Neural crest cell (in vitro differentiated cells): ENCODE results near the gene DGKG. TPM values are rescaled to one million over a fixed set of nuclear protein-coding genes. Genes with fewer than 3 reads are reported as not detected.

ENCODE experiments used
- DNase-seq: peaks from one replicate; pipeline ENCODE4 v3.0.0; 2021; ENCODE audit warnings: low read depth, mixed read lengths, low spot score
- H3K27ac Mint-ChIP-seq: one replicate; pipeline ENCODE4 v1.8.0; 2021; ENCODE audit warnings: mild to moderate bottlenecking, mixed read lengths; ENCODE audit not compliant: unreplicated experiment
- H3K27me3 Mint-ChIP-seq: 2 replicates; pipeline ENCODE4 v1.8.0; 2021; ENCODE audit warnings: low read depth, mild to moderate bottlenecking, mixed read lengths
- H3K36me3 Mint-ChIP-seq: 2 replicates; pipeline ENCODE4 v1.8.0; 2021; ENCODE audit warnings: low read depth, mild to moderate bottlenecking, mixed read lengths
- H3K4me1 Mint-ChIP-seq: 2 replicates; pipeline ENCODE4 v1.8.0; 2021; ENCODE audit warnings: mixed read lengths
- H3K4me3 Mint-ChIP-seq: one replicate; pipeline ENCODE4 v1.8.0; 2021; ENCODE audit warnings: mild to moderate bottlenecking, mixed read lengths
- H3K9me3 Mint-ChIP-seq: 2 replicates; pipeline ENCODE4 v1.8.0; 2021; ENCODE audit warnings: mixed read lengths
- CTCF ChIP-seq: fragments of 200-600 bp; sonication (generic); conservative IDR thresholded peaks from 2 replicates; pipeline ENCODE4 v1.5.0; 2021; ENCODE audit warnings: antibody characterized with exemption, mild to moderate bottlenecking
- total RNA-seq: library from RNA; stranded (reverse); gene quantifications from 2 replicates; pipeline ENCODE4 v1.2.1, GENCODE V29; 2021

The DGKG gene
- total RNA-seq, 1 donor from 2014 or later: not detected

DNA sequence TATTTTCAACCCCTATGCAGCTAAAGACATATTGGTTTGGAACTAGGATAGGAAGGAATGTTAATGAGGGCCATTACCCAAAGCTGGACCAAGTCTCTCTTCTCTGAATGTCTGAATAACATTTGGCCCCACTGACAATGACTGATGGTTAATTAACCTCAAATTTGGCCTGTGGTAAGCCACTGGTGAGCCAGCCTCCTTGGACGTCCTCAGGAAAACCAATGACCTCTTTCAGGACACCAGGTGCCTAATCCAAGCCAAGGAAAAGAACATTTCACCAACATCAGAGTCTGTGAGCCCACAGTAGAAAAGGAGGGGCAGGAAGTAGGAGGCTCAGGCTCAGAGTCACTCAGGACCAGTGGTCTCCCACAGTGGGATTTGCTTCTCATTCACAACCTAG lies 196.7 kb downstream of the DGKG start:
- H3K36me3 Mint-ChIP-seq: no peaks in the 10 kb centered on the region
- DNase-seq: no peak
- no peak overlapping the region for H3K4me3 Mint-ChIP-seq
- no peak for TF ChIP-seq CTCF
- H3K4me1 Mint-ChIP-seq: no peaks in the 10 kb centered on the region
- no peak overlapping the region for H3K27ac Mint-ChIP-seq
- peaks cover 13% of the 10 kb centered on the region for H3K27me3 Mint-ChIP-seq
- H3K9me3 Mint-ChIP-seq: no peaks in the 10 kb centered on the region

DNA sequence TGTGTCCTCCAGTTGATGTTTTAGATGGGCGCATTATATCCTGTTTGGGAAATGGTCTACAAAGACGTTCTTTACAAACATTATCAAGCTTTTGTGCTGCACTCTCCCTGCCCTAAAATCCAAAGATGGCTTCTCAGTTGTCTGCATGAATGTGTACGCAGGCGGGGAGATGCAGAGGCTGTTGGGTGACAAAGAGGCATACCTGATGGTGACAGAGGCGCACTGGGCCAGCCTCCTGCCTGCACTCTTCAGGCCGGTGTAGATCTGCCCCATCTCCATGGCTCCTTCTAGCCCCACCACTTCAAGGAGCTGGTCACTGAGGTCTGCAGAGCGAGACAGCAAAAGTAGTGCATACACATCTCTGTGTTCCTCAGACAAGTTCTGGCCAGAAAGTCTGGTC lies 197.3 kb downstream of the DGKG start:
- Mint-ChIP-seq H3K36me3 (no peaks in the 10 kb centered on the region), H3K27me3 (peaks cover 13% of the 10 kb centered on the region), H3K4me1 (no peaks in the 10 kb centered on the region), H3K27ac (no peak overlapping the region), H3K4me3 (no peak overlapping the region), H3K9me3 (no peaks in the 10 kb centered on the region)
- no peak for DNase-seq
- no peak for TF ChIP-seq CTCF

- no peaks in the 10 kb centered on the region for H3K9me3 Mint-ChIP-seq
- no peak for TF ChIP-seq CTCF
- no peak overlapping the region for H3K4me3 Mint-ChIP-seq
- no peaks in the 10 kb centered on the region for H3K4me1 Mint-ChIP-seq
- H3K36me3 Mint-ChIP-seq: no peaks in the 10 kb centered on the region
- no peak for DNase-seq
- peaks cover 7% of the 10 kb centered on the region for H3K27me3 Mint-ChIP-seq
- no peak overlapping the region for H3K27ac Mint-ChIP-seq
Measured at GRCh38 chr3:186162221-186162620, 199.8 kb downstream of the DGKG start.

DNA sequence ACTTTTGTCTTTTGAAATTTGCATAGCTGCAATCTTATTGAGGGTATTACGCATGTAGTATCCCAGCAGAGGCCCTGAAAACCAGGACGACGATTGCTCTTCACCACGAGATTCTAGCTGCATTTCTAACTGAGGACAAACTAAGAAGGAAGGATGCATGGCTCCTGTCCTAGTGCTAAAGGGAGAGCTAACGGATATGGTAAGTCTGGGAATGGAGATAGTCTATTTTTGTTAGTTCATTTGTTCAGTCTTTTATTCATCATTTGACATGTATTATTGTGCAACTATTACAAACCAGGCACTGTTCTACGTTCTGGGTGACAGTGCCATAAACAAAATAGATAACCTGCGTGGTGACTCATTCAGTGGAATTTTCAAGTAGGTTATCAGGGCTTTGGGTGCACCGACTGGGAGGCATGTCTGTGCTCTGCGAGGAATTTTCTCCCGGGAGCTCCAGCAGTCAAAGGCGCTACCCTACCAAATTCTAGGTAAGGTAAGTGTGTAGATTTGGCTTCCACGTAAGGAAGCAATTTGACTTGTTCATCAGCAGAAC lies 201.3 kb downstream of the DGKG start:
- H3K4me1 Mint-ChIP-seq: no peaks in the 10 kb centered on the region
- no peaks in the 10 kb centered on the region for H3K9me3 Mint-ChIP-seq
- H3K27me3 Mint-ChIP-seq: no peaks in the 10 kb centered on the region
- TF ChIP-seq CTCF: no peak
- H3K4me3 Mint-ChIP-seq: no peak overlapping the region
- no peak for DNase-seq
- H3K27ac Mint-ChIP-seq: no peak overlapping the region
- no peaks in the 10 kb centered on the region for H3K36me3 Mint-ChIP-seq

- Mint-ChIP-seq H3K27ac (no peak overlapping the region), H3K36me3 (no peaks in the 10 kb centered on the region), H3K9me3 (no peaks in the 10 kb centered on the region), H3K4me3 (no peak overlapping the region), H3K4me1 (peaks cover 7% of the 10 kb centered on the region), H3K27me3 (no peaks in the 10 kb centered on the region)
- no peak for DNase-seq
- TF ChIP-seq CTCF: no peak
Measured at GRCh38 chr3:186154641-186155040, 207.4 kb downstream of the DGKG start.

- TF ChIP-seq CTCF: no peak
- Mint-ChIP-seq H3K36me3 (no peaks in the 10 kb centered on the region), H3K9me3 (no peaks in the 10 kb centered on the region), H3K27ac (no peak overlapping the region), H3K4me1 (peaks cover 7% of the 10 kb centered on the region), H3K27me3 (no peaks in the 10 kb centered on the region), H3K4me3 (no peak overlapping the region)
- DNase-seq: no peak
Measured at GRCh38 chr3:186152889-186153292, 209.1 kb downstream of the DGKG start.
